Nephron (organoid): ENCODE data around the gene VPS16.

Experiments used
- H3K27ac Mint-ChIP-seq, 3 experiments: 2 replicates each; pipeline ENCODE4 v1.8.0; 2020; ENCODE audit warnings: mixed read lengths in 3 of 3, mild to moderate bottlenecking in 2 of 3, moderate library complexity in 1 of 3
- H3K27me3 Mint-ChIP-seq: 2 replicates; pipeline ENCODE4 v1.8.0; 2021; ENCODE audit warnings: low read depth, mild to moderate bottlenecking, moderate library complexity, mixed read lengths
- H3K36me3 Mint-ChIP-seq: 2 replicates; pipeline ENCODE4 v1.8.0; 2020; ENCODE audit warnings: low read depth, mixed read lengths
- H3K4me1 Mint-ChIP-seq: 2 replicates; pipeline ENCODE4 v1.8.0; 2020; ENCODE audit warnings: mixed read lengths
- H3K4me3 Mint-ChIP-seq, 3 experiments: 2 replicates each; pipeline ENCODE4 v1.8.0; 2020; ENCODE audit warnings: mild to moderate bottlenecking in 3 of 3, mixed read lengths in 3 of 3, moderate library complexity in 2 of 3
- H3K9me3 Mint-ChIP-seq: 2 replicates; pipeline ENCODE4 v1.8.0; 2020; ENCODE audit warnings: mixed read lengths
- CTCF ChIP-seq, 3 experiments: fragments of 200-600 bp; sonication (generic); IDR thresholded peaks; one replicate each; pipeline ENCODE4 v1.5.0; 2021; ENCODE audit warnings: antibody characterized with exemption in 3 of 3; ENCODE audit not compliant: unreplicated experiment in 3 of 3

VPS16 gene

GRCh38 chr20:2888224-2888955, 47.8 kb downstream of the VPS16 start:
- H3K27me3 Mint-ChIP-seq = no peaks in the 10 kb centered on the region

GRCh38 chr20:2889209-2889608, 48.7 kb downstream of the VPS16 start:
- no peaks in the 10 kb centered on the region for H3K27me3 Mint-ChIP-seq
- H3K27ac Mint-ChIP-seq = no peak overlapping the region

More at GRCh38 chr20:2888224-2888955, 47.8 kb downstream of the VPS16 start:
- Mint-ChIP-seq H3K27ac (no peak overlapping the region), H3K36me3 (peaks cover 12% of the 10 kb centered on the region), H3K9me3 (no peaks in the 10 kb centered on the region), H3K4me3 (no peak overlapping the region), H3K4me1 (peaks cover 22% of the 10 kb centered on the region)
- no peak for TF ChIP-seq CTCF (IDR thresholded peaks at IDR 0.05; ENCODE audit: unreplicated experiment in 3 of 3)

DNA sequence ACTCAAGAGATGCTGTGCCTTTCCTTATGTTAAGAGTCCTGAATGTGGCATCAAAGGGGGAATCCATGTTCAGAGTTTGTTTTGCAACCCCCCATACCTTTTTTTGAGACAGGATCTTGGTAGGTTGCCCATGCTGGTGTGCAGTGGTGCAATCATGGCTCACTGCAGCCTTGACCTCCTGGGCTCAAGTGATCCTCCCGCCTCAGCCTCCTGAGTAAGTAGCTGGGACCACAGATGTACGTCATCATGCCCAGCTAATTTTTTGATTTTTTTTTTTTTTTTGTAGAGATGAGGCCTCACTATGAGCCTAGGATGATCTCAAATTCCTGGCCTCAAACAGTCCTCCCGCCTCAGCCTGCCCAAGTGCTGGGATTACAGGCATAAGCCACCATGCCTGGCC, 49.3 kb downstream of the VPS16 start:
- Mint-ChIP-seq H3K4me3 (no peak overlapping the region), H3K4me1 (peaks cover 12% of the 10 kb centered on the region), H3K36me3 (peaks cover 14% of the 10 kb centered on the region), H3K27me3 (no peaks in the 10 kb centered on the region), H3K27ac (no peak overlapping the region), H3K9me3 (peaks cover 4% of the 10 kb centered on the region)
- TF ChIP-seq CTCF (IDR thresholded peaks at IDR 0.05; ENCODE audit: unreplicated experiment in 3 of 3) = no peak

More at GRCh38 chr20:2889209-2889608, 48.7 kb downstream of the VPS16 start:
- TF ChIP-seq CTCF (IDR thresholded peaks at IDR 0.05; ENCODE audit: unreplicated experiment in 3 of 3) = no peak
- peaks cover 15% of the 10 kb centered on the region for H3K4me1 Mint-ChIP-seq
- peaks cover 1% of the 10 kb centered on the region for H3K9me3 Mint-ChIP-seq
- no peak overlapping the region for H3K4me3 Mint-ChIP-seq
- H3K36me3 Mint-ChIP-seq = peaks cover 11% of the 10 kb centered on the region

DNA sequence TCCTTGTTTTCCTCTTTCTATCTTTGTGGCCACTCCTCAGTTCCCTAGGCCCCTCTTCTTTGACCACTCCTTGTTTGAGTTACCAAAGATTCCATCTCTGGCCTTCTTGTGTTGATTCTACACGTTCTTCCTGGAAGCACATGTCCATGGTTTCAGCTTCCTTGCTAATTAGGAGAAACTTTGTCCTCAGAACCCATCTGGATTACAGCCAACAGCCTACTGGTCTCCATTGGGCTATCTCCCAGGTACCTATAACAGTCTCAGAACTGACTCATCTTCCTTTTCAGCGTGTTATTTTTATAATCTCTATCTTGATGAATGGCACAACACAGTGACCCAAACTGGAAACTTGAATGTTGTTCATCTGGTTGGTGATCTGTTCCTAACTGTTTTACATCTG, 50.2 kb downstream of the VPS16 start:
- no peak for TF ChIP-seq CTCF (IDR thresholded peaks at IDR 0.05; ENCODE audit: unreplicated experiment in 3 of 3)
- Mint-ChIP-seq H3K4me3 (no peak overlapping the region), H3K27ac (no peak overlapping the region), H3K27me3 (no peaks in the 10 kb centered on the region), H3K36me3 (peaks cover 12% of the 10 kb centered on the region), H3K9me3 (peaks cover 6% of the 10 kb centered on the region), H3K4me1 (peaks cover 12% of the 10 kb centered on the region)

GRCh38 chr20:2891343-2891742, 50.8 kb downstream of the VPS16 start:
- H3K4me3 Mint-ChIP-seq = no peak overlapping the region
- H3K9me3 Mint-ChIP-seq = peaks cover 7% of the 10 kb centered on the region
- H3K27me3 Mint-ChIP-seq = no peaks in the 10 kb centered on the region

More at GRCh38 chr20:2891343-2891742, 50.8 kb downstream of the VPS16 start:
- H3K27ac Mint-ChIP-seq = no peak overlapping the region
- TF ChIP-seq CTCF (IDR thresholded peaks at IDR 0.05; ENCODE audit: unreplicated experiment in 3 of 3) = no peak
- H3K4me1 Mint-ChIP-seq = peaks cover 12% of the 10 kb centered on the region
- H3K36me3 Mint-ChIP-seq = peaks cover 16% of the 10 kb centered on the region
